GM12878 (cell line): ENCODE data around the gene PTPRN2.

ENCODE experiments used
- KAT2A ChIP-seq: conservative IDR thresholded peaks from 2 replicates; pipeline ENCODE4 v1.6.1; 2011; ENCODE audit warnings: low read depth, low read length; ENCODE audit not compliant: control insufficient read depth
- MXI1 ChIP-seq: fragments of 150-350 bp; IDR thresholded peaks from 2 replicates; pipeline ENCODE4 v1.6.1; 2011; ENCODE audit warnings: low read depth, mild to moderate bottlenecking, inconsistent platforms, low read length, improper control_type of control experiment
- RAD21 ChIP-seq: IDR thresholded peaks from 2 replicates; pipeline ENCODE4 v1.6.1; 2011; ENCODE audit warnings: mild to moderate bottlenecking, low read depth, low read length, moderate library complexity; ENCODE audit not compliant: insufficient read depth

DNA sequence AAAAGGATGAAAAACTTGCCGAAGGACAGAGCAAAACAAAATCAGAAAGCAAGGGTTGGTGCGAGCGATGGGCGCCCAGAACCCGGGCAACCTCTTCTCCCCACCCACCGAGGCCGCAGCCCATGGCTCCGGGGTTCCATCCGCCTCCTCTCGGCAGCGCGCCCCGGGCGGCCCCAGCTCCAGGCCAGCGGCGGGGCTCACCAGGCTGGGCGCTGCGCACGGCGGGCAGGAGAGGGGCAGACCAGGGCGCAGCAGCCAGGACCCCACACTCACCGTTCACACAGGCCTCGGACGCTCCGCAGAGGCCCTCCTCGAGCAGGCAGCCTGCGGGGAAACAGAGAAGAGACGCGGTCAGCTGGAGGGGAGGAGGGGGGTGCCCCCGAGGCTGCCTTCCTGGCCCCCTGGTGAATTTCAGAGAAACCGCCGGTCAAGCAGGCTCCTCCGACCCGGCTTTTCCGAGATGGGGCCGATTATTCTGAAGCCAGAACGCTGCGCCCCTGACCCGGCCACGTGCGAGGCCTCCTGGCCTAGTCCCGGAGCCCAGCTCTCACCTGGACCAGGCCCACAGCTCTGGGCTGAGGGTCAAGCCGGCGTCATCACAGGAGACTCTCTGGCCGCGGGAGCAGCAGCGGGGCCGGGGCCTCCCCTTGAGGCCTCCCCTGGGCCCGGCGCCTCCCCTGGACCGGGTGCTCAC, 98.0 kb downstream of the PTPRN2 start:
- TF ChIP-seq KAT2A (no peak), RAD21 (no peak), MXI1 (no peak)
